Measurements from ENCODE around the gene NAAA.
"Not testable (repeated sequence)": the region's sequence is repeated elsewhere in the genome, so short reads cannot be mapped to it uniquely, and the experiment has no call there.

The NAAA gene

GRCh38 chr4:75940692-75941253 is at the start of gene NAAA:
Gene NAAA, minus strand, starts transcription at chr4:75941013. Its CDS starts 64 bp downstream, at chr4:75940949.
- no peak for DNase-seq (ENCODE audit: low spot score)

GRCh38 chr4:75989846-75990528 is 49.2 kb upstream of the NAAA start:
- no peak for DNase-seq (ENCODE audit: low spot score)

GRCh38 chr4:75985116-75985515 is 44.3 kb upstream of the NAAA start:
- DNase-seq (ENCODE audit: low spot score), result peak; percentile 91

GRCh38 chr4:75980576-75980975 is 39.8 kb upstream of the NAAA start:
- DNase-seq (ENCODE audit: low spot score), result no peak

- no peak for DNase-seq (ENCODE audit: low spot score)
These were observed 35.4 kb upstream of the NAAA start for GRCh38 chr4:75976177-75976576.

GRCh38 chr4:75973766-75974165 is 33.0 kb upstream of the NAAA start:
- DNase-seq (ENCODE audit: low spot score), result no peak

GRCh38 chr4:75968084-75968483 is 27.3 kb upstream of the NAAA start:
- DNase-seq (ENCODE audit: low spot score), result no peak

- DNase-seq (ENCODE audit: low spot score), result no peak
These were observed 22.7 kb upstream of the NAAA start for GRCh38 chr4:75963558-75963957.

- DNase-seq (ENCODE audit: low spot score), result not testable (repeated sequence)
These were observed 21.3 kb upstream of the NAAA start for GRCh38 chr4:75962072-75962471.

GRCh38 chr4:75958546-75958945 is 17.7 kb upstream of the NAAA start:
- DNase-seq (ENCODE audit: low spot score), result not testable (repeated sequence)

- DNase-seq (ENCODE audit: low spot score), result not testable (repeated sequence)
These were observed 14.0 kb upstream of the NAAA start for GRCh38 chr4:75954811-75955210.

- no peak for DNase-seq (ENCODE audit: low spot score)
These were observed 12.7 kb upstream of the NAAA start for GRCh38 chr4:75953509-75953908.

GRCh38 chr4:75950213-75950815 is 9.5 kb upstream of the NAAA start:
- DNase-seq (ENCODE audit: low spot score), result no peak

GRCh38 chr4:75948822-75949444 is 8.1 kb upstream of the NAAA start:
- no peak for DNase-seq (ENCODE audit: low spot score)

- DNase-seq (ENCODE audit: low spot score), result no peak
These were observed 722 bp downstream of the NAAA start for GRCh38 chr4:75939890-75940691.

- DNase-seq (ENCODE audit: low spot score), result no peak
These were observed 5.2 kb downstream of the NAAA start for GRCh38 chr4:75935628-75936027.

GRCh38 chr4:75930152-75930551 is 10.7 kb downstream of the NAAA start:
- DNase-seq (ENCODE audit: low spot score), result no peak

GRCh38 chr4:75924916-75925315 is 15.9 kb downstream of the NAAA start:
- DNase-seq (ENCODE audit: low spot score), result not testable (repeated sequence)

GRCh38 chr4:75924309-75924827 is 16.4 kb downstream of the NAAA start:
- DNase-seq (ENCODE audit: low spot score), result no peak

GRCh38 chr4:75922588-75922987 is 18.2 kb downstream of the NAAA start:
- DNase-seq (ENCODE audit: low spot score), result no peak

GRCh38 chr4:75921910-75922309 is 18.9 kb downstream of the NAAA start:
- no peak for DNase-seq (ENCODE audit: low spot score)

GRCh38 chr4:75920327-75920726 is 20.5 kb downstream of the NAAA start:
- no peak for DNase-seq (ENCODE audit: low spot score)
